Stimulated activated CD8-positive, alpha-beta memory T cell treated with anti-CD3 and anti-CD28 coated beads, Interleukin-15, amount 100 ng/mL, for 1 hour (primary cell): ENCODE results near the gene ASB11.

Experiments
- DNase-seq: peaks from one replicate; pipeline ENCODE4 v3.0.0-alpha.2; 2020; ENCODE audit warnings: low read depth

Gene ASB11

GRCh38 chrX:15315509-15315908 lies at the start of gene ASB11:
Gene ASB11, minus strand, starts transcription at chrX:15315640. Its CDS starts 35 bp downstream, at chrX:15315605.
- DNase-seq, result no peak

GRCh38 chrX:15359701-15360100 lies 44.3 kb upstream of the ASB11 start:
- no peak for DNase-seq

GRCh38 chrX:15358533-15358932 lies 43.1 kb upstream of the ASB11 start:
- DNase-seq, result no peak

- DNase-seq, result no peak
These were observed 41.0 kb upstream of the ASB11 start for GRCh38 chrX:15356444-15356843.

- no peak for DNase-seq
These were observed 35.0 kb upstream of the ASB11 start for GRCh38 chrX:15350329-15350996.

- no peak for DNase-seq
These were observed 33.6 kb upstream of the ASB11 start for GRCh38 chrX:15349046-15349445.

GRCh38 chrX:15345976-15346375 lies 30.5 kb upstream of the ASB11 start:
- DNase-seq, result no peak

GRCh38 chrX:15344106-15344505 lies 28.7 kb upstream of the ASB11 start:
- no peak for DNase-seq

- DNase-seq, result no peak
These were observed 27.6 kb upstream of the ASB11 start for GRCh38 chrX:15343075-15343476.

- DNase-seq, result no peak
These were observed 25.4 kb upstream of the ASB11 start for GRCh38 chrX:15340867-15341266.

GRCh38 chrX:15336023-15336413 lies 20.6 kb upstream of the ASB11 start:
- peak; percentile 16 for DNase-seq

- peak; percentile 74 for DNase-seq
These were observed 19.9 kb upstream of the ASB11 start, which contains the start of gene PIGA for GRCh38 chrX:15335135-15336022. Gene PIGA, minus strand, starts transcription at chrX:15335523. Its CDS starts 3,593 bp downstream, at chrX:15331930.

GRCh38 chrX:15334561-15334960 lies 19.1 kb upstream of the ASB11 start:
- no peak for DNase-seq

- DNase-seq, result no peak
These were observed 13.4 kb upstream of the ASB11 start for GRCh38 chrX:15328821-15329220.

GRCh38 chrX:15328131-15328530 lies 12.7 kb upstream of the ASB11 start:
- no peak for DNase-seq

GRCh38 chrX:15322472-15322871 lies 7.0 kb upstream of the ASB11 start:
- no peak for DNase-seq

- DNase-seq, result no peak
These were observed 6.6 kb upstream of the ASB11 start for GRCh38 chrX:15322072-15322471.

GRCh38 chrX:15321447-15321846 lies 6.0 kb upstream of the ASB11 start:
- DNase-seq, result no peak

GRCh38 chrX:15320297-15320696 lies 4.9 kb upstream of the ASB11 start:
- DNase-seq, result no peak

- no peak for DNase-seq
These were observed 3.6 kb upstream of the ASB11 start for GRCh38 chrX:15319075-15319474.

- no peak for DNase-seq
These were observed 968 bp downstream of the ASB11 start for GRCh38 chrX:15314472-15314871.

GRCh38 chrX:15311119-15311518 lies 4.3 kb downstream of the ASB11 start:
- no peak for DNase-seq

- no peak for DNase-seq
These were observed 5.3 kb downstream of the ASB11 start for GRCh38 chrX:15310117-15310516.
